PC-9 (cell line): ENCODE measurements around the gene UGT1A10. TPM values are rescaled to one million over a fixed set of nuclear protein-coding genes. Genes with fewer than 3 reads are reported as not detected.

Source experiments
- BruUV-seq: library from RNA; stranded (reverse); fragments of 400-500 nt; replicated peaks from 2 replicates; lab custom pipeline; 2021; lab: Mats Ljungman, UMichigan
- CTCF ChIA-PET: fragments of 300-600 bp; sonication (Branson Sonifier 250); formaldehyde crosslinking; loops from one replicate; lab custom pipeline; 2022; ENCODE audit warnings: antibody characterized with exemption; lab: Charles Lee
- POLR2A ChIA-PET: fragments of 300-600 bp; sonication (Branson Sonifier 250); formaldehyde crosslinking; loops from one replicate; lab custom pipeline; 2022; ENCODE audit warnings: antibody characterized with exemption; ENCODE audit not compliant: unreplicated experiment; lab: Charles Lee
- DNase-seq, 2 experiments: peaks; one replicate each; pipeline versions ENCODE4 v3.0.0 to v3.0.0-alpha.2; 2015 to 2022; ENCODE audit warnings: mixed read lengths in 1 of 2
- H2AFZ ChIP-seq: fragments of 200-600 bp; sonication (generic); 2 replicates; pipeline ENCODE4 v1.8.1; 2017; ENCODE audit warnings: antibody characterized with exemption
- H3F3A ChIP-seq: fragments of 200-600 bp; sonication (generic); 2 replicates; pipeline ENCODE4 v1.8.1; 2017; ENCODE audit warnings: antibody characterized with exemption, mild to moderate bottlenecking, low read depth; ENCODE audit not compliant: insufficient read depth
- H3K27ac ChIP-seq: fragments of 200-600 bp; sonication (generic); 2 replicates; pipeline ENCODE4 v1.6.1; 2016; ENCODE audit warnings: mixed run types
- H3K27me3 ChIP-seq: fragments of 200-600 bp; sonication (generic); 2 replicates; pipeline ENCODE4 v1.6.1; 2016; ENCODE audit warnings: low read depth, mixed run types; ENCODE audit not compliant: insufficient read depth
- H3K36me3 ChIP-seq: fragments of 200-600 bp; sonication (generic); 2 replicates; pipeline ENCODE4 v1.6.1; 2016; ENCODE audit warnings: low read depth, mixed run types
- H3K4me1 ChIP-seq: fragments of 200-600 bp; sonication (generic); replicated peaks from 2 replicates; pipeline ENCODE4 v1.6.1; 2016; ENCODE audit warnings: mixed run types; ENCODE audit not compliant: insufficient read depth
- H3K4me2 ChIP-seq: fragments of 200-600 bp; sonication (generic); 2 replicates; pipeline ENCODE4 v1.6.1; 2017; ENCODE audit warnings: mixed run types
- H3K4me3 ChIP-seq: fragments of 200-600 bp; sonication (generic); 2 replicates; pipeline ENCODE4 v1.6.1; 2016; ENCODE audit warnings: mixed run types
- H3K79me2 ChIP-seq: fragments of 200-600 bp; sonication (generic); 2 replicates; pipeline ENCODE4 v1.6.1; 2017; ENCODE audit warnings: low read depth, mixed run types
- H3K9me2 ChIP-seq: fragments of 200-600 bp; sonication (generic); 2 replicates; pipeline ENCODE4 v1.8.1; 2017; ENCODE audit warnings: mild to moderate bottlenecking; ENCODE audit not compliant: insufficient read depth
- H3K9me3 ChIP-seq: fragments of 200-600 bp; sonication (generic); 2 replicates; pipeline ENCODE4 v1.8.1; 2016; ENCODE audit warnings: low read depth; ENCODE audit not compliant: insufficient read depth
- H4K20me1 ChIP-seq: fragments of 200-600 bp; sonication (generic); 2 replicates; pipeline ENCODE4 v1.8.1; 2017; ENCODE audit not compliant: insufficient read depth
- EZH2 ChIP-seq: fragments of 200-600 bp; sonication (generic); IDR thresholded peaks from 2 replicates; pipeline ENCODE4 v1.8.0; 2017; ENCODE audit warnings: antibody characterized with exemption, low read depth
- intact Hi-C: fragments of 100-400 bp; cut with micrococcal nuclease; formaldehyde crosslinking; loops from one replicate; pipeline ENCODE4 v1.10.0; 2022; ENCODE audit not compliant: unreplicated experiment
- total RNA-seq: library from RNA; stranded (reverse); gene quantifications from 2 replicates; pipeline ENCODE4 v1.2.3, GENCODE V29; 2021
- TF ChIP-seq, protein P1 (sequence below): fragments of 200-600 bp; sonication (generic); conservative IDR thresholded peaks from 2 replicates; pipeline ENCODE4 v1.6.1; 2017; ENCODE audit warnings: mixed run types, antibody characterized with exemption, mild to moderate bottlenecking, moderate library complexity

Gene UGT1A10
- total RNA-seq, 1 experiment from 2014 or later, result not detected

DNA sequence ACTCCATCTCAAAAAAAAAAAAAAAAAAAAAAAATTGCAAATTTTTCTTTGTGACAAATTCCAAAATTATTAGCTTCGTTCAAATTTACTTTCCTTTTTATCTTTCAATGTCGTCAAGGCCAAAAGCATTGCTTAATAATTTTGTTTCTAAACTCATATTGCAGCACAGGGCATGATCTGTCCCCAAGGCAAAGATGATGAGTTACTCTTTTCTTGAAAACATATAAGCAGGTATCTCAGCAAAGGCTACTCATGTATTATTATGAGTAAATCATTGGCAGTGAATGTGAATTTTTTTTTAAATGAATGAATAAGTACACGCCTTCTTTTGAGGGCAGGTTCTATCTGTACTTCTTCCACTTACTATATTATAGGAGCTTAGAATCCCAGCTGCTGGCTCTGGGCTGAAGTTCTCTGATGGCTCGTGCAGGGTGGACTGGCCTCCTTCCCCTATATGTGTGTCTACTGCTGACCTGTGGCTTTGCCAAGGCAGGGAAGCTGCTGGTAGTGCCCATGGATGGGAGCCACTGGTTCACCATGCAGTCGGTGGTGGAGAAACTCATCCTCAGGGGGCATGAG, 45.4 kb downstream of the UGT1A10 start, which contains the start of gene UGT1A7:
TSS of gene UGT1A7 (plus strand) at position 381 of the 579 bp plus-strand sequence. CDS start at position 418, 37 bp downstream.
- CTCF ChIA-PET, result no interaction called here

DNA sequence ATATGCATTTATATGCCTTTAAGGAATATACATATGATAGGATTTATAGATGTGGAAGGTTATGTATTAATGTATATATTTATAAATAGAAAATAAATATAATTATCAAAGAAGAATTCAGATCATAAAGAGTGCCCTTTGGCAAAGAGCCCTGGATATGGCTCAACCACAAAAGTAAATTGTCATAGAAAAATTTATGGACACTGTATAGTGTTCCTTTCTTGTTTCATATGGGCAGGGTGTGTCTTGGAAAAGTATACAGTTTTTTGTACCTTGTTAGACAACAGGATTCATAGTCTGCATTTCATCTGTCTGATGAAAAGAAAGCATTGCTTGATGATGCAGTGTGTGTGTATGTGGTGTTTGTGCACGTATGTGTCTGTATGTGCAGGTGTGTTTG, 48.4 kb downstream of the UGT1A10 start:
- Histone ChIP-seq H3K9me2 (no peaks in the 10 kb centered on the region), H3K27ac (no peak overlapping the region), H3F3A (peaks cover 17% of the 10 kb centered on the region), H3K4me1 (peaks cover 18% of the 10 kb centered on the region), H4K20me1 (no peaks in the 10 kb centered on the region), H3K79me2 (no peaks in the 10 kb centered on the region), H3K4me2 (no peak overlapping the region), H3K36me3 (no peaks in the 10 kb centered on the region), H3K9me3 (0 out of 2 replicates have a peak, but pooled peaks cover 4% of the 10 kb centered on the region), H3K27me3 (no peaks in the 10 kb centered on the region), H2AFZ (no peak overlapping the region), H3K4me3 (no peak overlapping the region)
- intact Hi-C loops, result no loop called here
- ChIA-PET POLR2A (no interaction called here), CTCF (no interaction called here)
- TF ChIP-seq, protein P1, sequence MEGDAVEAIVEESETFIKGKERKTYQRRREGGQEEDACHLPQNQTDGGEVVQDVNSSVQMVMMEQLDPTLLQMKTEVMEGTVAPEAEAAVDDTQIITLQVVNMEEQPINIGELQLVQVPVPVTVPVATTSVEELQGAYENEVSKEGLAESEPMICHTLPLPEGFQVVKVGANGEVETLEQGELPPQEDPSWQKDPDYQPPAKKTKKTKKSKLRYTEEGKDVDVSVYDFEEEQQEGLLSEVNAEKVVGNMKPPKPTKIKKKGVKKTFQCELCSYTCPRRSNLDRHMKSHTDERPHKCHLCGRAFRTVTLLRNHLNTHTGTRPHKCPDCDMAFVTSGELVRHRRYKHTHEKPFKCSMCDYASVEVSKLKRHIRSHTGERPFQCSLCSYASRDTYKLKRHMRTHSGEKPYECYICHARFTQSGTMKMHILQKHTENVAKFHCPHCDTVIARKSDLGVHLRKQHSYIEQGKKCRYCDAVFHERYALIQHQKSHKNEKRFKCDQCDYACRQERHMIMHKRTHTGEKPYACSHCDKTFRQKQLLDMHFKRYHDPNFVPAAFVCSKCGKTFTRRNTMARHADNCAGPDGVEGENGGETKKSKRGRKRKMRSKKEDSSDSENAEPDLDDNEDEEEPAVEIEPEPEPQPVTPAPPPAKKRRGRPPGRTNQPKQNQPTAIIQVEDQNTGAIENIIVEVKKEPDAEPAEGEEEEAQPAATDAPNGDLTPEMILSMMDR, result no peak
- no peak for TF ChIP-seq EZH2
- DNase-seq, result no peak
- no TSS peak for BruUV-seq

More for the DNA sequence above, 45.4 kb downstream of the UGT1A10 start, which contains the start of gene UGT1A7:
- Histone ChIP-seq H3K4me1 (no peaks in the 10 kb centered on the region), H3K9me3 (0 out of 2 replicates have a peak, but pooled peaks cover 4% of the 10 kb centered on the region), H3K9me2 (no peaks in the 10 kb centered on the region), H2AFZ (no peak within 1 kb of the TSS), H3F3A (no peaks in the 10 kb centered on the region), H3K4me2 (no peak within 1 kb of the TSS), H4K20me1 (no peaks in the 10 kb centered on the region), H3K27me3 (no peaks in the 10 kb centered on the region), H3K36me3 (no peaks in the 10 kb centered on the region), H3K27ac (no peak within 1 kb of the TSS), H3K79me2 (no peaks in the 10 kb centered on the region), H3K4me3 (no peak within 1 kb of the TSS)
- intact Hi-C loops, result no loop called here
- peak in 1 of 2 experiments; percentile 31 for DNase-seq
- POLR2A ChIA-PET, result interaction anchor here (0.6 kb wide), 1 partner anchor 115 kb away, joined by 7 read pairs; no protein-coding TSS in a partner anchor
- BruUV-seq, result no TSS peak
- TF ChIP-seq, protein P1, result no peak
- TF ChIP-seq EZH2, result no peak

DNA sequence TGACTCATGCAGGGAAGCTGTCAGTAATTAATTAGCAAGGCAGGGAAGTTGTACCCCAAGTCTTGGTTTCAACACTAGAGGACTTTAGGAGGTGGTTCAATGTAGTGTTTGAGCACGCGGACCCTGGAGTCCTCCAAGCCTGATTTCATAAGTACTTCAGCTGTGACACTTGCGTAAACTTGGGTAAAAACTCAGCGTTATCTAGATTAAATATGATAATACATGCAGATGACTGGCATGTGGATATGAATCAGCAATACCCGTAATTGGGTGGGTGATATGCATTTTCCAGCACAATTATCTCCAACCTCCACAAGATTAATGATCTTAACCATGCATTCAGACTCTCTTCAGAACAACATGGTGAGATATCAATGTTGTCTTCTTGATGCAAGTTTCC, 50.7 kb downstream of the UGT1A10 start:
- Histone ChIP-seq H3K27ac (no peak overlapping the region), H3K4me1 (peaks cover 35% of the 10 kb centered on the region), H3K36me3 (no peaks in the 10 kb centered on the region), H3K4me3 (no peak overlapping the region), H4K20me1 (no peaks in the 10 kb centered on the region), H3F3A (peaks cover 38% of the 10 kb centered on the region), H3K9me2 (no peaks in the 10 kb centered on the region), H3K79me2 (peaks cover 10% of the 10 kb centered on the region), H2AFZ (no peak overlapping the region), H3K9me3 (no peaks in the 10 kb centered on the region), H3K4me2 (no peak overlapping the region), H3K27me3 (no peaks in the 10 kb centered on the region)
- ChIA-PET POLR2A (no interaction called here), CTCF (no interaction called here)
- BruUV-seq, result no TSS peak
- DNase-seq, result no peak
- TF ChIP-seq EZH2, result no peak
- TF ChIP-seq, protein P1, result no peak
- intact Hi-C loops, result no loop called here
